ENCODE measurements around the gene CD274. TPM values are rescaled to one million over a fixed set of nuclear protein-coding genes. Genes with fewer than 3 reads are reported as not detected.

The CD274 gene
- total and polyA plus RNA-seq, 2 of the 8 experiments (the other 6 are each of a cell fraction or from before 2014, with no cell fraction given) = 0.08 to 0.15 TPM

DNA sequence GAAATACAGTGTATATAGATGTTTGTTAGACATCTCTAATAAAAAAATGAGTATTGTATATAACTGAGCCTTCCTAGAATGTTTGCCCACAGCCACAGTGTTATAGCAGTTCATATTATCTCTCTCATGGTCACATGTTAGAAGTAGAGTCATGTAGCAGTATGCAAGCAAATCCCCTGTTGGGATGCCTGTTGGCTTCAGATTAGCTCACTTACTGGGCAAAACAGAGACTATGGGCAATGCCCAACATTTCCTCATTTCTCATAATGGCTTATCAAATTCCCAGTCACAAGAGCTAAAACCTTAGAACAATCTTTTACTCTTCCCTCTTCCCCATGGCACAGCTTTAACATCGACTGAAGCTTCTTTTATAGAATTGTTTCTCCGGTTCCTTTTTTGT lies 33.0 kb downstream of the CD274 start:
- Histone ChIP-seq H3K27ac (ENCODE audit: low read depth, low read length) (no peak overlapping the region), H3K14ac (ENCODE audit: insufficient read length) (no peak overlapping the region), H3K4me1 (replicated peaks in 1 of 4; ENCODE audit: control insufficient read depth in 3 of 4, insufficient read depth in 4 of 4, low read length in 3 of 4) (no peaks in the 10 kb centered on the region), H3K23me2 (ENCODE audit: low read depth, low read length) (no peaks in the 10 kb centered on the region; the same call in 1 of the 2 replicates), H4K5ac (ENCODE audit: insufficient read length, low read depth, low read length) (no peak overlapping the region), H4K20me1 (replicated peaks in 1 of 2; ENCODE audit: control insufficient read depth in 1 of 2, insufficient read depth in 2 of 2, low read length in 2 of 2) (no peaks in the 10 kb centered on the region), H2BK120ac (replicated peaks; ENCODE audit: low read depth, low read length) (no peak overlapping the region), H3K23ac (ENCODE audit: insufficient read length) (no peak overlapping the region), H2BK12ac (ENCODE audit: low read depth, low read length) (no peak overlapping the region), H2AFZ (ENCODE audit: low read length) (no peak overlapping the region), H4K91ac (replicated peaks; ENCODE audit: insufficient read length, low read length) (no peak overlapping the region), H3K9ac (replicated peaks in 1 of 4; ENCODE audit: extremely low read depth in 1 of 4, low read depth in 3 of 4, low read length in 3 of 4) (no peak overlapping the region), H2BK15ac (ENCODE audit: low read length) (no peak overlapping the region), H2BK5ac (ENCODE audit: low read depth, low read length) (no peak overlapping the region), H3K9me3 (ENCODE audit: insufficient read depth in 2 of 2, low read depth in 1 of 2, low read length in 1 of 2) (no peaks in the 10 kb centered on the region), H4K8ac (ENCODE audit: extremely low read depth, insufficient read depth, low read length) (no peak overlapping the region), H3K79me1 (ENCODE audit: low read depth, low read length) (no peaks in the 10 kb centered on the region), H3K56ac (replicated peaks; ENCODE audit: insufficient read length, low read depth, low read length) (no peak overlapping the region), H2AK5ac (ENCODE audit: low read depth, low read length) (no peak overlapping the region), H3K4me3 (ENCODE audit: extremely low read depth in 1 of 4, insufficient read depth in 2 of 4, low read depth in 3 of 4, low read length in 4 of 4) (no peak overlapping the region), H3K79me2 (ENCODE audit: control insufficient read depth in 1 of 2, insufficient read depth in 2 of 2, low read length in 2 of 2) (no peaks in the 10 kb centered on the region), H2BK20ac (ENCODE audit: low read length) (no peak overlapping the region), H3K27me3 (replicated peaks in 1 of 4; ENCODE audit: control insufficient read depth in 3 of 4, extremely low read depth in 1 of 4, insufficient read depth in 3 of 4, low read length in 3 of 4) (no peaks in the 10 kb centered on the region), H3K18ac (ENCODE audit: extremely low read depth, low read length) (no peak overlapping the region), H3K4ac (replicated peaks; ENCODE audit: insufficient read length, low read depth, low read length) (no peak overlapping the region), H3K36me3 (ENCODE audit: control insufficient read depth in 2 of 4, insufficient read depth in 4 of 4, low read length in 3 of 4) (no peaks in the 10 kb centered on the region), H3K4me2 (ENCODE audit: insufficient read depth in 1 of 2, low read depth in 2 of 2, low read length in 2 of 2) (no peak overlapping the region)
- TF ChIP-seq, protein P1, sequence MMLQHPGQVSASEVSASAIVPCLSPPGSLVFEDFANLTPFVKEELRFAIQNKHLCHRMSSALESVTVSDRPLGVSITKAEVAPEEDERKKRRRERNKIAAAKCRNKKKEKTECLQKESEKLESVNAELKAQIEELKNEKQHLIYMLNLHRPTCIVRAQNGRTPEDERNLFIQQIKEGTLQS (IDR thresholded peaks at IDR 0.05; ENCODE audit: insufficient read depth, low read depth, low read length) = no peak
- TF ChIP-seq JUND (IDR thresholded peaks at IDR 0.05; ENCODE audit: low read length) = no peak
- TF ChIP-seq GTF2F1 (IDR thresholded peaks at IDR 0.05; ENCODE audit: borderline replicate concordance, low read depth, low read length) = no peak
- no peak for TF ChIP-seq KDM4A (IDR thresholded peaks at IDR 0.05; ENCODE audit: low read depth, low read length, severe bottlenecking)
- TF ChIP-seq SIN3A (conservative IDR thresholded peaks at IDR 0.05 in 1 of 2, IDR thresholded peaks at IDR 0.05 in 1 of 2; ENCODE audit: low read depth in 1 of 2, low read length in 2 of 2) = no peak
- FAIRE-seq = no peak
- WGBS, 2 experiments (ENCODE audit: extremely low coverage in 1 of 2, insufficient coverage in 1 of 2, insufficient read length in 1 of 2, insufficient replicate concordance in 2 of 2, low coverage in 1 of 2, low lambda C conversion rate in 2 of 2, missing lambda C conversion rate in 1 of 2) = 63% methylated on average over 2 of the region's 2 CpGs; no CpG with 5 or more reads in 1 of the 2 experiments
- DNase-seq (ENCODE audit: low read depth in 1 of 2, low spot score in 2 of 2) = no peak
- ChIA-PET POLR2A (ENCODE audit: partially characterized antibody) (no interaction called here), CTCF (ENCODE audit: partially characterized antibody) (interaction anchor here (0.8 kb wide), 1 partner anchor 107 kb away, joined by 3 read pairs; no protein-coding TSS in a partner anchor)
